ENCODE results near the gene TIAM2. TPM values are rescaled to one million over a fixed set of nuclear protein-coding genes. Genes with fewer than 3 reads are reported as not detected.

Gene TIAM2
- total RNA-seq, 2 donors from 2014 or later, result 4.7 to 5.0 TPM

DNA sequence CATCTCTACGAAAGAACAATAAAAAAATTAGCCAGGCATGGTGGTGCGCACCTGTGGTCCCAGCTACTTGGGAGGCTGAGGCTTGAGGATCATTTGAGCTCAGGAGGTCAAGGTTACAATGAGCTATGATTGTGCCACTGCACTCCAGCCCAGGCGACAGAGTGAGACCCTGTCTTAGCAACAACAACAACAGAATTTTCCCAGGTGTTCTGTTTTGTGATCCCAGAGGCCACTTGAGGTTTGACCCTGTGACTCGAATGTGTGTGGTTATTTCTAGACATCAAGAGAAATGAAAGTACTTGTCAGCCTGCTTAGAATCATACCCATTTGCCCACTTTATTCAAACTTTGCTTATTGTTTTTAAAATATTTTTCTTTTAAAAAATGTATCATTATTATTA, 151.1 kb downstream of the TIAM2 start:
- Mint-ChIP-seq H3K27ac (no peak overlapping the region), H3K36me3 (ENCODE audit: low read depth) (no peaks in the 10 kb centered on the region), H3K4me1 (peaks cover 5% of the 10 kb centered on the region), H3K27me3 (no peaks in the 10 kb centered on the region), H3K9me3 (no peaks in the 10 kb centered on the region), H3K4me3 (no peak overlapping the region)
- ATAC-seq (replicated peaks), result no peak

DNA sequence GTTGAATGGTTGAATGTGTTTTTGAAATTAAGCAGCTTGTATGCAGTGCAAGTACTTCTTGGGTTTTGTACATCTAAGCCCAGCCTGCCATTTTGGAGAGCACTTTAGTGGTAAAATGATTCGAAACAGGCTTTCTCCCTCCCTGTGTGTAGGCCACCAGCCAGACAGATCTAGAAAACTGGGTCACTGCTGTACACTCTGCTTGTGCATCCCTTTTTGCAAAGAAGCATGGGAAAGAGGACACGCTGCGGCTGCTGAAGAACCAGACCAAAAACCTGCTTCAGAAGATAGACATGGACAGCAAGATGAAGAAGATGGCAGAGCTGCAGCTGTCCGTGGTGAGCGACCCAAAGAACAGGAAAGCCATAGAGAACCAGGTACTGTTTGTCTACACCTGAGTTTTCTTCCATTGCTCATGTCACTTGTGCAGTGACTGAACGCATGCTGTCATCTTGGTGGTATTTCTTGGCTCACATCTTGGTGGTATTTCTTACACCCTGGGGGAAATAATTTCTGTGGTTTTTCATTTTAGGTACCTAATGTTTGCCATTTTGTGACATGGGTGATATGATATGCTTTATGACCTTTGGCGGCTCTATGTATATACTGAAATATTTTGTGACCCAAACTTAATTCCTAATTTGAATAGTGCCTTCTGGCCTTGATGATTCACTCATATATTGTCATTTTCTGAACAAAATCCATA, 153.0 kb downstream of the TIAM2 start:
- Mint-ChIP-seq H3K27me3 (no peaks in the 10 kb centered on the region), H3K9me3 (no peaks in the 10 kb centered on the region), H3K36me3 (ENCODE audit: low read depth) (no peaks in the 10 kb centered on the region), H3K4me1 (peaks cover under 1% of the 10 kb centered on the region), H3K27ac (no peak overlapping the region), H3K4me3 (no peak overlapping the region)
- ATAC-seq (replicated peaks), result no peak

DNA sequence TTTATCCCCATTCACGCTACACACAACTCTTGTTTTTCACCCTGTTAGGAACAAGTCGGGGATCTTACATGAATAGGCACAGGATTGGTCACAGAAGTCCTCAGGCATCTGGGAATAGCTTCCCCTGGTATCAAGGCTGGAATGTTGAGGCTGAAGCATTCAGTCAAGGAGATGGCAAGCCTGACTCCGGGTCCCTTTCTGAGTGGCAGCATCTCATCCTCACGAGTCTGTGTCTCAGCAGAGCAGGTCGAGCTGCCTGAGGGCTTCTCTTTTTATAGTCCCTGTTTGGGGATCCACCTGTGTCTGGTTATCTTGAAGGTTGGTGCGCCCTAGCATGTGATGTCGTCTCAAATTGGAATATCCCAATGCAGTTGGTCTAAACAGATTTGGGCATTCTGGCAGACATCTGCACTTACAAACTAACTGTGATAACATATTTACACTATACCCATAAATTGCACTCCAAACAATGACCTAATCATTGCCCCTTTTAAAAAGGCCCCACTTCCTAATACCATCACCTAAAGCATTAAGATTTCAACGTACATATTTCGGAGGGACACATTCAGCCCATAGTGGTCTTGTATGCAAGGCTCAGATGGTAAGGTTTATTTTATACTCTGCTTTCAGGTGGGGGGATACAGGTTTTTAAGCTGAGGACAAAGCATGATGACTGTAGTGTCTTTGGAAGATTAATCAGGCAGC, 156.0 kb downstream of the TIAM2 start:
- Mint-ChIP-seq H3K27me3 (peaks cover 3% of the 10 kb centered on the region), H3K36me3 (ENCODE audit: low read depth) (no peaks in the 10 kb centered on the region), H3K4me1 (peaks cover 19% of the 10 kb centered on the region), H3K9me3 (no peaks in the 10 kb centered on the region), H3K27ac (no peak overlapping the region), H3K4me3 (no peak overlapping the region)
- ATAC-seq (replicated peaks), result no peak

DNA sequence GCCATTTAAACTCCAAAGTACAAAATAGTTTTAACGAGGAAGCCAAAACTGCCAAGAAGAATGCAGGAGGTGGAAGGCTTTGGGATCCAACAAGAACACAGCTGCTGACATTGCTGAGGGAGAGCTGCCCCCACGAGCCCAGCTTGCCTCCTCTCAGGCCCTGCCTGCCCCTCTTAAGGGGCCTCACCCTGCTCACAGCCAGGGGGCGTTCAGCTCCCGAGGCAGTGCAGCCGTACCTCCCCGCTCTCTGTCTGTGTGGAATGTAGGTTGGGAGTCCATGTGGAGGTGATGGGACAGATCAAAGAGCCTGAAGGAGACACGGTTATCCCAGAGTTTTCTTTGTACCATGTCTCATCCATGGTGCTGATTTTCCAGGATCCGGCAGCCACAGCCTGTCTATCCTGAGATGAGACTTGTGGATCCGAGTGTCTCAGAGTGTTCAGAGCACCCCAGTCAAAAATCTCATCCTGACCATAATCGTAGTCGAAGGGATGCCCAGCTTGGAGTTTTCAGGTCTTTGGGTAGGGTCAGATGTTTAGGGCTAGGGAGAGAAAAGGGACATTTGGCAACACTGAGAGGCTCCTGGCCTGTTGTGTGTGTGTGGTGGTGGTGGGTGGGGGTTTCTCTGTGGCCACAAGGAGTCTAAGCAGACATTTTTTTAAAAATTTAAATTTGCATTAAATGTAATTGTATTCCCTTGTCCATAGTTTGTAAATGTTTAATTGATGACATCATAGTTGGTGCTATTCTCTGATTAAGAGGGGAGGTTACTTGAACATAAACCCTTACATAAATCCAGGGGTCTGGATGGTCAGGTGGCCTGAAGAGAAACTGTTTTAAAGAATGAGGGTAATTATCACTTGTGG, 157.3 kb downstream of the TIAM2 start:
- H3K36me3 Mint-ChIP-seq (ENCODE audit: low read depth), result peaks cover 5% of the 10 kb centered on the region
- no peaks in the 10 kb centered on the region for H3K9me3 Mint-ChIP-seq
- no peak for ATAC-seq (replicated peaks)

DNA sequence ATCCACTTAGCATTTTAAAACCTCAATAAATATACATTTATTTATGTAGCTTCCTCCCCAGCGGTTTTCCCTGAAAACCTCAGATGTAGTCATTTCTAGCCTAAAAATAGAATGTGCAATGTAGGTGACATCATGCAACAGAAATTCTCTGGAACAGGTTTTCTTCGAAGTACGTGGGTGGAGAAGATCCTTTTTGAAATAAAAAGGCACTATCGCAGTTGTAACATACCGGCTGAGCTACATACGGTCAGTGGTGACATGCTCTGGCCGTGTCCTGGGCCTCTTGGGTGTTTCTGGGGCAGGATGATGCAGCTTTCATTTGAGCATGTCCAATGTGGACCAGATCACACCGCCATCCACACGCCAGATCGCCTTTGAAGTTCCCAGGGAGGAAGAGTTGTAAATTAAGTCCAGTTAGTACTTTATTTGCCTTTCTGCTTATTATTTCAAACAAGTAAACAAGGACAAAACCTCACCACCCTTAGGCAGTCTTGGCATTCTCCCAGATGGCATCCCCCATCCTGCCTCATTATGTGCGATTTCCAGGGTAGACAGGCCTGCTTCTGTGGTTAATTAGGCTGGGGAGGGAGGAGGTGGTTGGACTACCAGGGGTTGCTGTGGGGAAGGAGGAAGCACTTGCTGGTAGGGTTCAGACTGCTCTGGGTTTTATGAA, 159.2 kb downstream of the TIAM2 start:
- ATAC-seq (replicated peaks), result peak; percentile 78
- Mint-ChIP-seq H3K27me3 (peaks cover 3% of the 10 kb centered on the region), H3K36me3 (ENCODE audit: low read depth) (peaks cover 5% of the 10 kb centered on the region), H3K4me3 (peak overlapping the region; percentile 80), H3K4me1 (peaks cover 43% of the 10 kb centered on the region), H3K27ac (peak overlapping the region; percentile 98), H3K9me3 (no peaks in the 10 kb centered on the region)

More for the DNA sequence above, 157.3 kb downstream of the TIAM2 start:
- H3K27ac Mint-ChIP-seq, result no peak overlapping the region
- H3K4me3 Mint-ChIP-seq, result no peak overlapping the region
- H3K27me3 Mint-ChIP-seq, result peaks cover 3% of the 10 kb centered on the region
- peaks cover 29% of the 10 kb centered on the region for H3K4me1 Mint-ChIP-seq

DNA sequence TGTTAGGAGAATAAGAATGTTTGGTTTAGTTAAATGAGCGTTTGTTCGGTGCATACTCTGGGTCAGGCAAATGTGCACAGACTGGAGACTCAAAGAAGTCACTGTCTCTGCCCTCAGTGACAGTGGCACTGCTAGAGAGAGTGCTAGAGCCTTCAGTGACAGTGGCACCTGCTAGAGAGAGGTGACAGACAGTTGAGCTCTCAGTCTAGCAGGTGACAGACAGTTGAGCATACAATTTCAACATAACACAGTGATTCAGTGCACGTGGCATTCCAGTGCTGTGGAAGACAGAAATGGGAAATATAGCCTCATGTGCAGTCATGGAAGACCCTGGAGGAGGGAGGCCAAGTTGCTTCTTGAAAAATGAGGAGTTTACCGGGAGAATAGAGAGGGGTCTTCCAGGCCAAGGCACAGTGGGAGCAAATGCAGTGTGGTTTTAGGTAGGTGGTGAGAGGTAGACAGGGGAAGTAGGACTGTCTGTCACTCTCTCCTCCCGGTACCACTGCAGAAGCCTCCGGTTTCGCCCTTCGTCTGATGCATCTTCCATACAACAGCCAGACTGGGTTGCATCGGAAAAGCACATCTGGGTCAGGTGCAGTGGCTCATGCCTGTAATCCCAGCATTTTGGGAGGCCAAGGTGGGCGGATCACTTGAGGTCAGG, 160.8 kb downstream of the TIAM2 start:
- no peak for ATAC-seq (replicated peaks)
- H3K27ac Mint-ChIP-seq, result peak overlapping the region; percentile 98
- H3K9me3 Mint-ChIP-seq, result no peaks in the 10 kb centered on the region
- H3K36me3 Mint-ChIP-seq (ENCODE audit: low read depth), result peaks cover 5% of the 10 kb centered on the region
- H3K4me1 Mint-ChIP-seq, result peaks cover 49% of the 10 kb centered on the region
- H3K27me3 Mint-ChIP-seq, result peaks cover 3% of the 10 kb centered on the region
- H3K4me3 Mint-ChIP-seq, result peak overlapping the region; percentile 61

DNA sequence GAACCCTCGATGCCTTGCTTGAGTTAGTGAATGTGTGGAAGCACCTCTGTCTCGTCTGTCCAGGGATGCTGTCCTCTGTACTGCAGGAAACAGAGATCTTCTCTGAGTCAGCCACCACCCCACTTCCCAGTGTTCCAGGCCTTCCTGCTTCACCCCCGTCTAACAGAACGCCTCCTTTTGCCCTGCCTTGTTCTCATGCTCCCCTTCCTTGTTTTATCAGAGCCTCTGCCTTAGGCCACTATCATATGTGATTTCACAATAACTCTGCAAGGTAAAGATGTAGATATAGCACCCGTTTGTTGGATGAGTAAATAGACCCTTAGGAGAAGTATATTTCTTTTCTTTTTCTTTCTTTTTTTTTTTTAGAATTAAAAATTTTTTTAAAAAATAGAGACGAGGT, 162.0 kb downstream of the TIAM2 start:
- no peaks in the 10 kb centered on the region for H3K9me3 Mint-ChIP-seq
- peaks cover 49% of the 10 kb centered on the region for H3K4me1 Mint-ChIP-seq
- H3K27me3 Mint-ChIP-seq, result peaks cover 3% of the 10 kb centered on the region
- peaks cover 5% of the 10 kb centered on the region for H3K36me3 Mint-ChIP-seq (ENCODE audit: low read depth)
- H3K27ac Mint-ChIP-seq, result peak overlapping the region; percentile 80
- H3K4me3 Mint-ChIP-seq, result peak overlapping the region; percentile 61
- ATAC-seq (replicated peaks), result no peak

DNA sequence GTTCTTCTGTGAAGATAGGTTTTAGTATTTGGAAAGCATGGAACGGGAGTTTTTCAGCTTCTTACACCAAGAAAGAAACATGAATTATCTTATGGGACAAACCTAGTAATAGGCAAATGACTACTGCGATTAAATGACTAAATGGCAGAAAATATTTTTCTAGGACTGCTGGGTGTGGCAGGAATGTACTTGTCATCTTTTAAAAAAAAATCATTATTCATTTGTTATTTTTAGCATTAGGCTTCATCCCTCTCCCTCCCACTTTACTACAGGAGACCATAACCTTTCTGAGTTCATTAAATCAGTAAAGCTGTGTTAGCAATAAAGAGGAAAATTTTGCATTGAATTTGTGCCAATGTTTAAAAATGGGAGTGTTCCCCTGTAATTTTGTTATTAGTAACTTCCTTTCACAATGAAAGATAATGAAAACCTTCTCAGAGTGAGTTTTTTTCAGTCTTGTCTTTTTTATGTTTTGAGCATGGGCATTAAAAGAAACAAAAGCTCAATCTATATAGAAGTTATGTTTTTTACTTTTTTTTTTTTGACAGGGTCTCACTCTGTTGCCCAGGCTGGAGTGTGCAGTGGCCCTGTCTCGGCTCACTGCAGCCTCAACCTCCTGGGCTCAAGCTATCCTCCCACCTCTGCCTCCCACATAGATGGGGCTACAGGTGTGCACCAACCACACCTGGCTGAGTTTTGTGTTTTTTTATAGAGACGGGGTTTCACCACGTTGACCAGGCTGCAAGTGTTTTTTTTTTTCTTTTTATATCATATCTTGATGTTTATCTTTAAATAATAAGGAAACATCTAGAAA, 163.1 kb downstream of the TIAM2 start:
- Mint-ChIP-seq H3K27ac (peak overlapping the region; percentile 80), H3K27me3 (peaks cover 3% of the 10 kb centered on the region), H3K9me3 (no peaks in the 10 kb centered on the region), H3K4me3 (peak overlapping the region; percentile 61), H3K36me3 (ENCODE audit: low read depth) (peaks cover 5% of the 10 kb centered on the region), H3K4me1 (peaks cover 49% of the 10 kb centered on the region)
- peak; percentile 57 for ATAC-seq (replicated peaks)

DNA sequence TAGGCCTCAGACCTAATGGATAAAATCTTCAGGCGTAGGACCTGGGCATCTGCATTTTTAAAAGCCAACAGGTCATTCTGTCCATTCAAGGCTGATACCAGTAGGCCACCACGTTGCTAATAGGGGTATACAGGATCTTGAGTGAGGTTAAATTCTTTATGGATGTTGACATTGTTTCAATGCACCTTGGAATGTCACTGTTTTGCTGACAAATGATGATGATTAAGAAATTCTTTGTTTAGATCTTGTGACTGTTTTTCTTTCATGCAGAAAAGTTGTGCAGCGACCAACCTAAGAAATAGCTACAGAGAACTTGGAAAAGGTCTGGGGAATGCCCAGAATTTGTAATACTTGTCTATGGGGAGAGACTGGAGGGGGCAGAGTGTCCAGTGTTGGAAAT, 167.6 kb downstream of the TIAM2 start:
- no peaks in the 10 kb centered on the region for H3K9me3 Mint-ChIP-seq
- H3K4me1 Mint-ChIP-seq, result peaks cover 18% of the 10 kb centered on the region
- H3K27ac Mint-ChIP-seq, result no peak overlapping the region
- H3K4me3 Mint-ChIP-seq, result no peak overlapping the region
- H3K36me3 Mint-ChIP-seq (ENCODE audit: low read depth), result no peaks in the 10 kb centered on the region
- ATAC-seq (replicated peaks), result no peak
- no peaks in the 10 kb centered on the region for H3K27me3 Mint-ChIP-seq

DNA sequence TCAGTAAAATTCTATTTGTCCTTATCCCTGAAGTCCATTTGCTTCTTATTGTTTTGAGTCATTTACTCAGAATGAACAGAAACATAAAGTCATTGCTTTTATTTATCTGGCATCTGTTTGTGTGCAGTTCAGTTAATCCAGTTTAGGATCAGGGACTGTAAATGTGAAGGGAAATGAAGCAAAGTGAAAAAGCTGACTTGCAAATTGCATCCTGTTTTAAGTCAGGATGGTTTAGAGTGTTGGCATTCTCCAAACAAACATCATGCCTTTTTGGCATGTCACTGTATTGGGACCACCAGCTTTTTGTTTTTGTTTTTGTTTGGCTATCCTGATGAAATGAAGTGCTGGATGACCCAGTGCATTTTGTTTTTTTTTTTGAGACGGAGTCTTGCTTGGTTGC, 168.5 kb downstream of the TIAM2 start:
- Mint-ChIP-seq H3K9me3 (no peaks in the 10 kb centered on the region), H3K4me1 (peaks cover 10% of the 10 kb centered on the region), H3K27me3 (no peaks in the 10 kb centered on the region), H3K36me3 (ENCODE audit: low read depth) (no peaks in the 10 kb centered on the region), H3K4me3 (no peak overlapping the region), H3K27ac (no peak overlapping the region)
- ATAC-seq (replicated peaks), result no peak

DNA sequence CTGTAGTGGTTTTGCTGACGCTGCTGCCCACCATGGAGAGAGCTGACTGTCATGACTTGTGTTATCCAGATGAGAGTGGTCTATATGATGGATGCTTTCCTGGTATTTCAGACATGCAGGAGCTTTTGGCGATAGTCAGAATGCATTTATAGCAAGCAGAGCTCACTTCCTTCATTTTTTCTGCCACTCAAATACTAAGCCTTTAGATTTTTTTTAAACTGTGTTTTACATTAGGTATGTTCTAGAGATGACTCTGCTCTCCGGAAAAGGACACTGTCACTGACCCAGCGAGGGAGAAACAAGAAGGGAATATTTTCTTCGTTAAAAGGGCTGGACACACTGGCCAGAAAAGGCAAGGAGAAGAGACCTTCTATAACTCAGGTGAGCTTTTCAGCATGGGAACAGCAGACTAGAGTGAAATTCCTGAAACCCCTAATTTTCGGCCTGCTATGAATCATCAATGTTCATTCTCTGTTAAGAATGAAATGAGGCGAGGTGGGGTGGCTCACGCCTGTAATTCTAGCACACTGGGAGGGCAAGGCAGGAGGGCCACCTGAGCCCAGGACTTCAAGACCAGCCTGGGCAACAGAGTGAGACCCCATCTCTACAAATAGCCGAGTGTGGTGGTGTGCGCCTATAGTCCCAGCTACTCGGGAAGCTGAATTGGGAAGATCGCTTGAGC, 170.1 kb downstream of the TIAM2 start:
- no peak overlapping the region for H3K27ac Mint-ChIP-seq
- no peaks in the 10 kb centered on the region for H3K36me3 Mint-ChIP-seq (ENCODE audit: low read depth)

DNA sequence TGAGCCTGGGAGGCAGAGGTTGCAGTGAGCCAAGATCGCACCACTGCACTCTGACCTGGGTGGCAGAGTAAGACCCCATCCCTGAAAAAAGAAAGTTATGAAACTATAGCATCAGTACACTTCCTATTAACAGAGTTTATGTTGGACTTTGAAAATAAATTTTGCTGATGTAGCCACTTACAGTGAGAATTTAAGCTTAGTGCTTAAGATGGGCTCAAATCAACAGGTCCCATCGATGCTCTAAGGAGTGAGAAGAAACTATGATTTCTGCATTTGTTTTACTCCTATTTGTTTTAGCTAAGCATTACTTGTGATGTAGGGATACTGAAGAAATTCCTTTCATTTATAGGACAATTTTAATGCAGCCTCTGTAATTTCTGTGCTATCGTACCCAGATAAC, 175.4 kb downstream of the TIAM2 start:
- no peaks in the 10 kb centered on the region for H3K27me3 Mint-ChIP-seq
- H3K4me1 Mint-ChIP-seq, result peaks cover 27% of the 10 kb centered on the region
- no peaks in the 10 kb centered on the region for H3K9me3 Mint-ChIP-seq
- peak overlapping the region; percentile 97 for H3K27ac Mint-ChIP-seq
- H3K4me3 Mint-ChIP-seq, result peak overlapping the region; percentile 73
- H3K36me3 Mint-ChIP-seq (ENCODE audit: low read depth), result peaks cover 9% of the 10 kb centered on the region
- ATAC-seq (replicated peaks), result no peak

More for the DNA sequence above, 170.1 kb downstream of the TIAM2 start:
- Mint-ChIP-seq H3K4me3 (no peak overlapping the region), H3K4me1 (no peaks in the 10 kb centered on the region), H3K27me3 (no peaks in the 10 kb centered on the region), H3K9me3 (no peaks in the 10 kb centered on the region)
- no peak for ATAC-seq (replicated peaks)

All from activated T-helper 17 cell treated with anti-CD3 and anti-CD28 coated beads, Interleukin-2, amount 50 U/mL, for 72 hours (primary cell).